Measurements from ENCODE around the gene FOXI3.

Gene FOXI3

DNA sequence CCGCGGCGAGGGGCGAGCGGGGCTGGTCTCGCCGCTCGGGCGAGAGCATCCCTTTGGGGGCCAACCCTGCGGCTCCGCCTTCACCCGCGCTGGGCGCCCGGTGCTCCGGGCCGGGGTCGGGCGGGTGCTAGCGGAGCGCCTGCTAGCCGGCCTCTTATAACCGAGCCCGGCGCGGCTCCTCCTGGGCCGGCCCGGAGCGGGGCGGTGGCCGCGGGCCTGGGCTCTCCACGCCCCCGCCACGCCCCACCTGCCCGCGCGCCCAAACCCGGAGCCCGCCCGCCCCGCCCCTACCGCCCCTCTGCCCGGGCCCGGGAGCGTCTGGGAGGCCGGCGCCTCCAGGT is at the start of gene FOXI3:
FOXI3 (minus strand) TSS at position 129 of the 341 bp plus-strand sequence. CDS start 158 bp downstream, outside the sequence.
- no peak for DNase-seq (ENCODE audit: low read depth in 1 of 2, low spot score in 1 of 2)

DNA sequence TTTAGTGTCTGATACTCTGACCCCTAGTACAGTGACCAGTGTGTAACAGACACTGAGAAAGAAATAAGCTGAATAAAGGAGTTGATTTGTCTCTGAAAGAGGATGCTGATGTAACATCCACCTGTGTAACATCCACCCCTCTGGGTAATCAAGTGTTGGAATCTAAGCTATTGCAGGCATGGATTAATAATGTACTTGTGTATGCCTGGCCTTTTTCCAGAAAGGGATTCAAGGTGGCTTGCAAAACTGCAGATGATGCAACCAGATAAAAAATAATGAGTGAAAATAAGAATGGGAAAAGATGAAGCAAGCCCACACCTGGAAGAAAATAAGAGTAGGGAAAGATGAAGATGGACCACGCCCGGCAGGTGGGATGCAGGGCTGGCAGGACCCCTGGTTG is 48.2 kb upstream of the FOXI3 start:
- DNase-seq (ENCODE audit: low read depth in 1 of 2, low spot score in 1 of 2) = no peak

DNA sequence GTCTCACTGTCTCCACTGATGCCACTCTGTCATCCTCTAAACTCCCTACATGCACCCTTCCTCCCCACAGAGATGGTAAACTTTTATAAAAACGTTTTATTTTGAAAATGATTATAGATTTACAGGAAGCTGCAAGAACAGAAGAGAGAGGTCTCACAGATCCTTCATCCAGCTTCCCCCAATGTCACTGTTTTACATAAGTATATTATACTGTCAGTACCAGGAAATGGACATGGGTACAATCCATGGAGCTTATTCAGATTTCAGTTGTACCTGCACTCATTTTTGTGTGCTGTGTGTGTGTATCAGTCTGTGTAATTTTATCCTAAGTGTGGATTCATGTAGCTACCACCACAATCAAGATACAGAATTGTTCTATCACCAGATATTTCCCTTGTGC is 46.7 kb upstream of the FOXI3 start:
- no peak for DNase-seq (ENCODE audit: low read depth in 1 of 2, low spot score in 1 of 2)

DNA sequence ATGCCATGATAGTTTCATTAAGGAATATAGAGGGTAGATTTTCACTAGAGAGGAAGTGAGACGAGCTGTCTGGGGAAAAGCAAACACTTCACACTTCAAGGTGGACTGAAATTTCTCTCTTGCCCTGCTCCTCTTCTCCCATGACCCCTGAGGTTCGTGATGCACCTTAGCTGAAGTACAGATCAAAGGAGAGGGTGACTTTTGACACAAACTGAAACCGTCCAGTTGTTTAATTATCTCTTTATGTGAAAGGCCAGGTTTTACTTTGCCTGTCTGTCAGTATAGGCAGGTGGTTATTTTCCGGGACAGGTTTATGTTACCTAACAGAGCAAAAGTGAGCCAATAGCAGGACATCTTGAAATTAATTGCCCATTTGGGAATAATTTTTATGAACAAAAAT is 41.0 kb upstream of the FOXI3 start:
- no peak for DNase-seq (ENCODE audit: low read depth in 1 of 2, low spot score in 1 of 2)

DNA sequence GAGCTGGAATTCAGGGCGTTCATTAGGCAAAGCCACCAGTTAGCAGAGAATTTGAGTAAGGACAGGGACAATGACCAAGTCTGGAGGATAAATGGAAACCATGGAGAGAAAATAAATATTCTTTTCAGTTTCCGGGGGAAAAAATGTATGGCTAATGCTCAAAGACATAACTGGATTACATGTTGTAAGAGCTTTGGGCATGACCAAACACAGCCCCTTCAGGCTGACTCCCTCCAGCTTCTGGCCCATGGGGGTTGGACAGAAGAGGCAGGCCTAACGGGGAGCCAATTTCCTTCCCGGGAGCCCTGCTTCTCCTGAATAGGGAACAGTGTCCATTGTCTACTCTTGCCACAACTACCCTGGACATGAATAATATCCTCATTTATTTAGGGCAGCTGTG is 39.5 kb upstream of the FOXI3 start:
- DNase-seq (ENCODE audit: low read depth in 1 of 2, low spot score in 1 of 2) = no peak

DNA sequence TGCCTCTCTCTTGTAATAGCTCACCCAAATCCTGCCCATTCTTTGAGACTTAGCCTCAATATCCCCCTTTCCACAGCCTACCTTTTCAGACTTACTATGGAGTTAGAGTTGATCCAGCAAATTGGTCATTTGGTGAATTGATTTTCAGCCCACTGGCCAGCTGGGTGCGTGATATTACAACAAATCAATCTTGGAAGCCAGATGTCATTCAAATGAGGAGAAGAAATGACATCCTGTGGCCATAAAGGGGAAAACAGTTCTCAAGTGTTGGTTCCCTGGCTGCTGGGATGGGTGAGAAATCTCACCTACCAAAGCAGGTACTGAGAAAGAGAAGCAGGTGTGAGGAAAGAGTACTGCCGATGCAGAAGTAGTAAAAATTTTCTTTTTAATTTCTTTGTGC is 36.7 kb upstream of the FOXI3 start:
- no peak for DNase-seq (ENCODE audit: low read depth in 1 of 2, low spot score in 1 of 2)

DNA sequence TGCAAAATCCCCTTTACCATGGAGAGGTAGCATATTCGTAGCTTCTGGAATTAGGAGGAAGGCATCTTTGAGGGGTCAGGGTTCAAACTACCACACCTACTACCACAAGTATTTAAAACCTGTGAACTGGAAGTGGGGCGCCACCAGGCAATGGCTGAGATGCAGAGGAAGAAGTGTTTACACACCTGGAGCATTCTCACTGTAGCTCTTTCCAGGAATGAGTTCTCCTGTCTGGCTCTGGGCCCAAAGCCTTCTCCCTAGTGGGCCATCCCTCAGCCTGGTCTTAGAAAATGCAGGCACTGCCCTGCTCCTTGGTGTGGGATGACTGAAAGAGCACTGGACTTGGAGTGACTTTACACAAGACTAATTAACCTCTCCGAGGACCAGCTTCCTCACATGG is 30.7 kb upstream of the FOXI3 start:
- DNase-seq (ENCODE audit: low read depth in 1 of 2, low spot score in 1 of 2) = no peak

DNA sequence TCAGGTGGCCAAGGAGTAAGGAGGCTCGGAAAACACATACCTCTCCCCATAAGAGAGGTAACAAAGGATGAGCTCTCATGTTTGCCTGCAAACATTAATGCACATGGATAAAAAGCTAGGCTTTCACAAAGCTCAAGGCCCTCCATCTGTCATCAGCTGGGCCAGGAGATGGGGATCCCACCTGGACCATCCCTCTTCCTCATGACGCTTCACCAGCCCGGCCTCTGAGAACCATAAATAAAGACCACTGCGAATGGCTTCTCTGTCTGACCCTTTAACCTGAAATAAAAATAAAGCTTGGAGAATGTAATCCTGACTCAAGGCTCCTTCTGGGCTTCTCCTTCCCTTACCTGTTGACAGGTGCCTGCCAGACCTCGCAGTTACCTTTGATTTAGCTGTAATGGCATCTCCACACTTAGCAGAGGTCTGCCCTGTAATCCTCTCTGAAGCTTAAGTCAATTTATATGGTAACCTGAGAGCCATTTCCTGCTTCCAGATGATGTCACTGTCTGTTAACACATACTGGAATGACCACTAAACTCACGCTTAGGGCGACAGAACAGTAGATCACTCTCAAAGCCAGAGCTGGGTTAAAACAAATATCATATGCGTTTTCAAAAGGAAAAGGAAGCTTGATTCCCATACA is 29.3 kb upstream of the FOXI3 start:
- no peak for DNase-seq (ENCODE audit: low read depth in 1 of 2, low spot score in 1 of 2)

DNA sequence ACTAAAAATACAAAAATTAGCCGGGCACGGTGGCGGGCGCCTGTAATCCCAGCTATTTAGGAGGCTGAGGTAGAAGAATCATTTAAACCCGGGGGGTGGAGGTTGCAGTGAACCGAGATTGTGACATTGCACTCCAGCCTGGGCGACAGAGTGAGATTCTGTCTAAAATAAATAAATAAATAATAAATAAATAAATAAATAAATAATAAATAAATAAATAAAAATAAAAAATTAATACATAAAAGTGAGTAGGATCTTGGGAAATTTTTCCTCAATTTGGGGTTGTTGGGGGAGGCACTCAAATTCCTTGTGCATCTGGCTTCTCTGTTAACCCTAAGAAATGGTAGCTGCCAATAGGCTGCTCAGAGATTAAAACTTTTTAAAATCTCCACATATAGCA is 20.3 kb upstream of the FOXI3 start:
- no peak for DNase-seq (ENCODE audit: low read depth in 1 of 2, low spot score in 1 of 2)

DNA sequence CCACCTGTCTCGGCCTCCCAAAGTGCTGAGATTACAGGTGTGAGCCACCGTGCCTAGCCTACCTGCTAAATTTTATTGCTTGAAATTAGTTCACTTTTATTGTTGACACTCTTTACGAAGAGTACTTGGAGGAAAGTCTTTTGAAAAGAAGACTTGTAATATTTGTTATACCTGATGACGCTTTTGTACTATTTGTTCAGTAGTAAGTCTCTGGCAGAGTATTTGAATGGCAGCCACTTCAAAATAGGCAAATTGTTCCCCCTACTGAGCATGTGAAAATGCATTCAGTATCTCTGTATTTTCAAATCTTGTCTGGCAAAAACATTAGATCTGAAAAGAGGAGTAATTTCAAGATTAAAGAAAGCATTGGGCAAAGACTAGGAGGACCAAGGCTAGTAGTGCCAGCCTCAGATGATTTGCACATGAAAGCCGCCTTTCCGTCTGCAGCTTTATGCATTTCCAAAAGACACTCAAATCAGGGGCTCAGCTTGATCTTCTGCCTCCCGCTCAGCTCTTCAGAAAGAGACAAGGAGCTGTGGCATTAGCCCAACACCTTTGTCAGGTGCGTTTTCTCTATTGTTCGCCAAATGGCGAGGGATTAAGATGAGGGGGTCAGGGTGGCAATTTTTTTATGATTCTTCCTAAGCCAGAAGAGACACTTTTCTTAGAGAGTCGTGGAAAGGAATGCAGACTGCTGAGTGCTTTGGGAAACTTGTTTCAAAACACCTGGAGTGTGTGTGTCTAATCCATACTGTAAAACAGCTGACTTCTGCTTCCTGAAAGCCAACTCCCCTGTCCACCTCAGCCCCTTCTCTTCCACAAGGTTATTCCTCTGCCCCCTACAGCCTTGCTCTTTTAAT is 18.8 kb upstream of the FOXI3 start:
- DNase-seq (ENCODE audit: low read depth in 1 of 2, low spot score in 1 of 2) = no peak

DNA sequence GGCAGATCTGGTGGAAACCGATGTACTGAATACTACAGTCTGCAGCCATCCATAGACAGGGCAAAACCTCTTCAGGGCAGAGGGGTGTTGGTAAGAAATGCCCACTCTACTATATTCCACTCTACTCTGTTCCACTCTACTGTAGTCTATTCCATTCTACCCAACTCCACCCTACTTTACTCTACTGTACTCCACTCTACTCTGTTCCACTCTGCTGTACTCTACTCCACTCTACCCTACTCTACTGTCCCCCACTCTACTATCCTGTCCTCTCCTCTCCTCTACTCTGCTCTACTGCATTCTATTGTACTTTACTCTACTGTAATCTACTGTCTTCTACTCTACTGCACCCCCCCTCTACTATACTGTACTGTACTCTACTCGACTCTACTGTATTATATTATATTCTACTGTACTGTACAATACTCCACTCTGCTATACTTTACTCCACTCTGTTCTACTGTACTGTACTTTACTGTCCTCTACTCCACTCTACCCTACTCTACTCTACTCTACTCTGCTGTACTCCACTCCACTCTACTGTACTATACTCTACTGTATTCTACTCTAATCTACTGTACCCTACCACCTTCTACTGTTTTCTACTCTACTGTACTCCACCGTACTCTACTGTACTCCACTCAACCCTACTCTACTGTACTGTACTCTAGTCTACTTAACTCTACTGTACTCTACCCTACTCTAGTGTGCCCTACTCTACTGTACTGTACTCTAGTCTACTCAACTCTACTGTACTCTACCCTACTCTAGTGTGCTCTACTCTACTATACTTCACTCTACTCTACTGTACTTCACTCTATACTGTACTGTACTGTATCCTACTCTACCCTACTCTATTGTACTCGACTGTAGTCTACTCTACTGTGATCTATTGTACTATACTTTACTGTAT is 17.0 kb upstream of the FOXI3 start:
- no peak for DNase-seq (ENCODE audit: low read depth in 1 of 2, low spot score in 1 of 2)

DNA sequence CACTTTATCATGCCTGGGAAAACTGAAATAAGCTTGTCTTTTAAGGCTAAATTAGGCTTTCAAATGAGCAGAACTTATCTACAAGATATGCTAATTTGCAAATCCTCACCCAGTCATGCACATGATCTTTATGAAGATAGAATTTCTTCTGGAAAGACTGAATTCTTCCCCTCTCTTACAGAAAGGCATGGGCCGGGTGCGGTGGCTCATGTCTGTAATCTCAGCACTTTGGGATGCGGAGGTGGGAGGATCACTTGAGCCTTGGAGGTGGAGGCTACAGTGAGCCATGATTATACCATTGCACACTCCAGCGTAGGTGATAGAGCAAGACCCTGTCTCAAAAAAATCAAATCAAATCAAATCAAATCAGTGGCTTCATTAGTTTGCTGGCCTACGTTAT is 11.7 kb upstream of the FOXI3 start:
- no peak for DNase-seq (ENCODE audit: low read depth in 1 of 2, low spot score in 1 of 2)

DNA sequence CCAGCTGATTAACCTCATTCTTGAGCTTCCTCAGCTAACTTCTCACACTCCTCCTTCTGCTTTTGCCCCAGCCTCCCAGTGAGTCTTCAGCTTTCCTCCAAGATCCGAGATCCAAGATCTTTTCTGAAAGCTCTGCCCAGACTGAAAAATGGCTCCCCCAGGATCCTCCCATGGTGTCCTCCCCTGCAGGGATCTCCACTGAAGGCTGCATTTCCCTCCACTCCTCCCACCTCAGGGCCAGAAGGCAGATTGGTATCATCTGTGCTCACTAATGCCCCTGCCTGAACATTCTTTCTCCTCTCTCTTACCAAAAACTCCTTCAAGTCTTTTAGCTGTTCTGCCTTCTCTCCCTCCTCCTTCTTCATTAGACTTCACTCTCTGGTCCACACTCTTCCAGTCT is 6.1 kb upstream of the FOXI3 start:
- DNase-seq (ENCODE audit: low read depth in 1 of 2, low spot score in 1 of 2) = no peak

DNA sequence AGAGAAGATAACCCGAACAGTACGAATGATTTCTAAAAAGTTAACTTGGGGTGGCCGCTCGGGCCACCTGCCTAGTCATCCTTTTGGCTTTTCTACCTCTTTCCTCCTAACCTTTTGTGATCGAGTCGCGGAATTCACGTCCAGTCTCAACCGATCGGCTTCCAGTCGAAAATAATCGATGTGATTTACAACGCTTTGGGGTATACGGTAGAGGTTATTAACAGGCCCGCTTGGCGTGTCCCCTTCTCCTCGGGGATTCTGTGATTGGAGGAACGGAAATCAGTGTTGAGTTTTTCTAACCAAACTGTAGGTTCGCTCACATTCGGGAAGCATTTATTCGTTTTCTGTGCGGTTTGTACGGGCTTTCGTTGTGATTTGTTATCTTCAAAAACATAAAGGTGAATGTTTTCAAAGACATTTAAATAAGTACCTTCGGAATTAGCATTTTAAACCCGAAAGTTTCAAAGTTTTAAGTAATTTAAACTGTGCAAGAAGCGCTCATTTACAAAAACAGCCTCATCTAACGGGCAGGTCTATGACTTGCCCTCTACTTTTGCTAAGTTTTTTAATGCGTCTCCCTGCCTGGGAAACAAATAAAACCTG is 588 bp upstream of the FOXI3 start:
- no peak for DNase-seq (ENCODE audit: low read depth in 1 of 2, low spot score in 1 of 2)

DNA sequence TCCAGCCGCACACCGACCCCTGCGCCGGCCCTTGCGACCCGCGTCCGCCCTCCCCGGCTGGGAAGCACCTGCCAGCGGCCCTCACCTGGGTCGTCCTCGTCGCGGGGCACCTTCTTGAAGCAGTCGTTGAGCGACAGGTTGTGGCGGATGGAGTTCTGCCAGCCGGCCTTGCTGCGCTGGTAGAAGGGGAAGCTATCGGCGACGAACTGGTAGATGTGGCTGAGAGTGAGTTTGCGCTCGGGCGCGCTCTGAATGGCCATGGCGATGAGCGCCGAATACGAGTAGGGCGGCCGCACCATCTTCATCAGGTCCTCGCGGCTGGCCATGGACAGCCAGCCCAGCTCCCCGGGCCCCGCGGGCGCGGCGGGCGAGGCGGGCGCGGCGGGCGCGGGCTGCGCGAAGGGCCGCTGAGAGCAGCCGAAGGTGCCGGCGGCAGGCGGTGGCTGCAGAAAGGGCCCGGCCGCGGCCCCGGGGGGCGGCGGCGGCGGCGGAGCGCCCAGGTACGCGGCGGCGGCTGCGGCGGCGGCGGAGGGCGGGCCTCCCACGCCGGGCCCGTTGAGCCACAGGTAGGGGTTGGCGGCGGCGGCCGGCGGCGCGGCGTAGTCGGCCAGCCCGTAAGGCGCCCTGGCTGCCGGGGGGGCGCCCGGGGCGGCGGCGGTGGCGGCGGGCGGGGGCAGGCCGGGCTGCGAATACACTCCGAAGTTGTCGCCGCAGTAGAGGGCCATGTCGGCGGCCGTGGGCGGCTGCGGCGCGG is 505 bp downstream of the FOXI3 start:
- no peak for DNase-seq (ENCODE audit: low read depth in 1 of 2, low spot score in 1 of 2)

DNA sequence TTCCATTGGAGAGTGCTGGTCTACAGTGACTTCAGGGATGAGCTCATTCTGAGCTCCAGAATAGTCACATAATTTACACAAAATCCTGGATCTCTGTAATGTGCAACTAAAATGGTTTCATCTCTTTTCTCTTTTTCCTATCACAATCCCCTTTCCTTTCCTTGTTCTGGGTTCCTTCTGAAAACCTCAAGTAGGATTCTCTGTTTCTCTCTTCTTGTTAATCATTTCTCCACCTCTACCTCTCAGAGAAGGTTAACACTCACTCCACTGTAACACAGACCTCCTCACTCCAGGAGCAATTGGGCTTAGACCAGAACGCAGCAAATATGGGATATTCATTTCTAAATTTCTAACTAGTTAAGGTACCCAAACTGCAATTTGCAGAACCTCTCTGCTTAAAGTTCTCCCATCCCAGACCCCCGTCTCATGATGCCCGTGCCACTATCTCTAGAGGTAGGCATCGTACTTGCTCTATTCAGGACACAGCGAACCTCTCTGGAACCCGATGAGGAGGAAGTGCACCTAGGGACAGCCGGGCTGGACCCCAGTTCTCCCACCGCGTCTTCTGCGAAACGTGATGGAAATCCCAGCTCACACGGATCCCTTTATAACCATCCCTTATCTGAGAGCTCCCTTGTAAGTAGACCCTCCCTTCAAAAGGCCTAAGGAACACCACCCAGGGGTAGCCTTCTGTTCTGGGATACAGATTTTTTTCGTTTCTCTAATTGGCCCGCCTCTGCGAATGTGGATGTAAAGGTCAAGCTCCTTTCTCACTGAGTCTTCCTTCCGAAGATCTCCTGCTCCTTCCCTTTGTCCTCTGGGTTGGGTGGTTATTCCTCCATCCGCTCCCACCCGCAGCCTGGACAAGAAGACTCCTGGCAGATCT is 1.3 kb downstream of the FOXI3 start:
- DNase-seq (ENCODE audit: low read depth in 1 of 2, low spot score in 1 of 2) = no peak

DNA sequence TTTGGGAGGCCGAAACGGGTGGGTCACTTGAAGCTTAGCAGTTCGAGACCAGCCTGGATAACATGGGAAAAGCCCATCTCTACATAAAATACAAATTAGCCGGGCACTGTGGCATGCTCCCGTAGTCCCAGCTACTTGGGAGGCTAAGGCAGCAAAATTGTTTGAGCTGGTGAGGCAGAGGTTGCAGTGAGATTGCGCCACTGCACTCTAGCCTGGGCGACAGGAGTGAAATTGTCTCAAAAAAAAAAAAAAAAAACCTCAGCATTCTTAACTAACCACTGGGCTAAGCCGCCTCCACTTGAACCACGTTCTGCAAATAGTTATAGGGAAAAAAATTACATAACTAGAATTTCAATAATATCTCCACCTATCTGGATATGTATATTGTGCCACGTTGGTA is 2.3 kb downstream of the FOXI3 start:
- DNase-seq (ENCODE audit: low read depth in 1 of 2, low spot score in 1 of 2) = no peak

DNA sequence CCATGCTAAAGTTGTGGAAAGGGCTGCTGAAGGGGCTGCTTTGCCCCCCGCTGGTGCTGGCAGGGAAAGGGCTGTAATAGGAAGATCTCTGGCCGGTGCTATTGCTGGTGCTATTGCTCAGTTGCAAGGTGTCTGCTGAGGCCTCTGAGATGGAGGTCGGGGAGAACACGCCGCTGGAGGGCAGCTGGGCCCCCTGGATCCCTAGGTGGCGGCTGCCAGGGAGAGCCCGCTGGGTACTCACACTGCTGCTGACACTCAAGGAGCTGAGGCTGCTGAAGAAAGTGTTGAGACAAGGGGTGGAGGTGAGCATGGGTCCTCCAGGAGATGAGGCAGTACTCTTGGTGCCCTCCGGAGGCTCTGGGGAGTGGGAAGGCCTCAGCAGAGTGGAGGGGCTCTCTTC is 4.2 kb downstream of the FOXI3 start:
- DNase-seq (ENCODE audit: low read depth in 1 of 2, low spot score in 1 of 2) = no peak

DNA sequence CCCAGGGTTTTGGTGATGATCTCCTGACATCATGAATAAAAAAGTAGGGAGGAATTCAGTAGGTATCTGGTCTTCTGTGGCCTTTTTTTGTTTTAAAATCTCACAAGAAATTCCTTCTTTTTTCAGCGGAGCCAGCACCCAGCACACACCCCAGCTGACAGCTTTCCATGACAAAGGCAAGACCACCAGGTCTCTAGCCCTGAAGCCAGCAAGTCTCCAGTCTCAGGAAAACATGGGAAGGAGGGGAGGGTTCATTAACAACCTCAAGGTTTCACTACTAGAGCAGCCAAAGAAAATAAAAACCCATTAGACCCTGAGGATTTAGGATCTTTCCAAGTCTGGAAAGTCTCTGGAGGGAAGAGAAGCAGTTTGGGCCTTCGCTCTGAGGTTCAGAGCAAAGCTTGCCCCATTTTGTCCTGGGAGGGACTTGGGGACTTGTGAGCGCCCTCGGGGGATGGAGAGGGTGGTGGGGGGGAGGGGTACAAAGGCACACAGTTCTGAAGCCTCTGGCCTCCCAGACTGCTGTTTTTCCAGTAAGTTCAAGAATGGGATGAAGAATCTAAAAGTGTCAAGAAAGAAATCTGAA is 9.0 kb downstream of the FOXI3 start:
- DNase-seq (ENCODE audit: low read depth in 1 of 2, low spot score in 1 of 2) = no peak

Measured in activated T-helper 1 cell treated with anti-CD3 and anti-CD28 coated beads, Interleukin-2, amount 50 U/mL, for 16 hours (primary cell).